ENCODE results near the gene JAK3.
A peak's percentile ranks its signal among the peaks of the same experiment; 100 is the strongest.

JAK3 gene

GRCh38 chr19:17837972-17838371 lies 9.8 kb downstream of the JAK3 start:
- DNase-seq = no peak

- DNase-seq = no peak
These were observed 11.3 kb downstream of the JAK3 start for GRCh38 chr19:17836530-17836929.

- DNase-seq = no peak
These were observed 12.4 kb downstream of the JAK3 start for GRCh38 chr19:17835182-17836006.

GRCh38 chr19:17834350-17835181 lies 13.2 kb downstream of the JAK3 start:
- DNase-seq = no peak

- DNase-seq = no peak
These were observed 15.2 kb downstream of the JAK3 start for GRCh38 chr19:17832443-17833208.

- no peak for DNase-seq
These were observed 16.3 kb downstream of the JAK3 start for GRCh38 chr19:17831419-17831888.

GRCh38 chr19:17830567-17831418 lies 17.0 kb downstream of the JAK3 start:
- no peak for DNase-seq

GRCh38 chr19:17829855-17830566 lies 17.8 kb downstream of the JAK3 start:
- DNase-seq = no peak

GRCh38 chr19:17826508-17827056 lies 21.2 kb downstream of the JAK3 start:
- DNase-seq = no peak

GRCh38 chr19:17824339-17824738 lies 23.4 kb downstream of the JAK3 start:
- DNase-seq = no peak

- DNase-seq = no peak
These were observed 26.6 kb downstream of the JAK3 start, which contains the start of gene INSL3 for GRCh38 chr19:17821190-17821589. Gene INSL3 (minus strand): TSS chr19:17821519. CDS start chr19:17821506, 13 bp downstream.

GRCh38 chr19:17817668-17818363 lies 30.0 kb downstream of the JAK3 start:
- DNase-seq = no peak

GRCh38 chr19:17812099-17812498 lies 35.7 kb downstream of the JAK3 start:
- DNase-seq = no peak

- no peak for DNase-seq
These were observed 36.1 kb downstream of the JAK3 start for GRCh38 chr19:17811681-17812080.

GRCh38 chr19:17811103-17811502 lies 36.7 kb downstream of the JAK3 start:
- no peak for DNase-seq

- DNase-seq = no peak
These were observed 40.0 kb downstream of the JAK3 start for GRCh38 chr19:17807731-17808316.

GRCh38 chr19:17806945-17807344 lies 40.8 kb downstream of the JAK3 start:
- no peak for DNase-seq

- DNase-seq = no peak
These were observed 42.4 kb downstream of the JAK3 start for GRCh38 chr19:17805427-17805826.

- DNase-seq = peak; percentile 68
These were observed 44.4 kb downstream of the JAK3 start for GRCh38 chr19:17803264-17803896.
